ENCODE data around the gene SYTL1.
A peak's percentile ranks its signal among the peaks of the same experiment; 100 is the strongest.

The SYTL1 gene

GRCh38 chr1:27341525-27342252 is at the start of gene SYTL1:
Gene SYTL1, plus strand, starts transcription at chr1:27342022. Its CDS starts 3,313 bp downstream, at chr1:27345335.
- Histone ChIP-seq H3K4me1 (ENCODE audit: control insufficient read depth, insufficient read depth, low read length) (peaks cover 39% of the 10 kb centered on the region), H3K27ac (ENCODE audit: low read depth, low read length) (no peak within 1 kb of the TSS), H3K9ac (ENCODE audit: low read length) (peak within 1 kb of the TSS; percentile 33), H3K27me3 (ENCODE audit: control insufficient read depth, insufficient read depth, low read length) (no peaks in the 10 kb centered on the region), H3K36me3 (ENCODE audit: control insufficient read depth, insufficient read depth, low read length) (peaks cover 6% of the 10 kb centered on the region; the same call in 1 of the 2 replicates), H3K9me3 (ENCODE audit: control insufficient read depth, insufficient read depth, low read depth, low read length) (no peaks in the 10 kb centered on the region), H3K4me3 (ENCODE audit: low read depth, low read length) (peak within 1 kb of the TSS; percentile 51)

- H3K9ac ChIP-seq (ENCODE audit: low read length), result no peak overlapping the region
- peaks cover 27% of the 10 kb centered on the region for H3K36me3 ChIP-seq (ENCODE audit: control insufficient read depth, insufficient read depth, low read length)
- H3K4me1 ChIP-seq (ENCODE audit: control insufficient read depth, insufficient read depth, low read length), result no peaks in the 10 kb centered on the region; the same call in 1 of the 2 replicates
- H3K27me3 ChIP-seq (ENCODE audit: control insufficient read depth, insufficient read depth, low read length), result no peaks in the 10 kb centered on the region
- no peak overlapping the region for H3K4me3 ChIP-seq (ENCODE audit: low read depth, low read length)
- no peaks in the 10 kb centered on the region for H3K9me3 ChIP-seq (ENCODE audit: control insufficient read depth, insufficient read depth, low read depth, low read length)
- no peak overlapping the region for H3K27ac ChIP-seq (ENCODE audit: low read depth, low read length)
Measured at GRCh38 chr1:27292106-27292505, 49.7 kb upstream of the SYTL1 start.

- Histone ChIP-seq H3K4me3 (ENCODE audit: low read depth, low read length) (no peak overlapping the region), H3K9me3 (ENCODE audit: control insufficient read depth, insufficient read depth, low read depth, low read length) (no peaks in the 10 kb centered on the region), H3K27ac (ENCODE audit: low read depth, low read length) (no peak overlapping the region), H3K36me3 (ENCODE audit: control insufficient read depth, insufficient read depth, low read length) (peaks cover 26% of the 10 kb centered on the region), H3K4me1 (ENCODE audit: control insufficient read depth, insufficient read depth, low read length) (peaks cover 3% of the 10 kb centered on the region; the same call in 1 of the 2 replicates), H3K9ac (ENCODE audit: low read length) (no peak overlapping the region), H3K27me3 (ENCODE audit: control insufficient read depth, insufficient read depth, low read length) (no peaks in the 10 kb centered on the region)
Measured at GRCh38 chr1:27293915-27294314, 47.9 kb upstream of the SYTL1 start.

GRCh38 chr1:27296773-27297291 is 45.0 kb upstream of the SYTL1 start:
- Histone ChIP-seq H3K9me3 (ENCODE audit: control insufficient read depth, insufficient read depth, low read depth, low read length) (no peaks in the 10 kb centered on the region), H3K4me1 (ENCODE audit: control insufficient read depth, insufficient read depth, low read length) (peaks cover 31% of the 10 kb centered on the region), H3K27me3 (ENCODE audit: control insufficient read depth, insufficient read depth, low read length) (no peaks in the 10 kb centered on the region), H3K36me3 (ENCODE audit: control insufficient read depth, insufficient read depth, low read length) (peaks cover 19% of the 10 kb centered on the region), H3K27ac (ENCODE audit: low read depth, low read length) (no peak overlapping the region), H3K9ac (ENCODE audit: low read length) (no peak overlapping the region), H3K4me3 (ENCODE audit: low read depth, low read length) (no peak overlapping the region)

- no peak overlapping the region for H3K4me3 ChIP-seq (ENCODE audit: low read depth, low read length)
- H3K27me3 ChIP-seq (ENCODE audit: control insufficient read depth, insufficient read depth, low read length), result no peaks in the 10 kb centered on the region
- no peak overlapping the region for H3K9ac ChIP-seq (ENCODE audit: low read length)
- no peaks in the 10 kb centered on the region for H3K9me3 ChIP-seq (ENCODE audit: control insufficient read depth, insufficient read depth, low read depth, low read length)
- H3K4me1 ChIP-seq (ENCODE audit: control insufficient read depth, insufficient read depth, low read length), result peaks cover 35% of the 10 kb centered on the region
- H3K27ac ChIP-seq (ENCODE audit: low read depth, low read length), result no peak overlapping the region
- H3K36me3 ChIP-seq (ENCODE audit: control insufficient read depth, insufficient read depth, low read length), result peaks cover 16% of the 10 kb centered on the region
Measured at GRCh38 chr1:27297903-27298302, 43.9 kb upstream of the SYTL1 start.

- Histone ChIP-seq H3K4me3 (ENCODE audit: low read depth, low read length) (peak overlapping the region; percentile 0; the same call in 1 of the 2 replicates), H3K36me3 (ENCODE audit: control insufficient read depth, insufficient read depth, low read length) (peaks cover 13% of the 10 kb centered on the region), H3K9me3 (ENCODE audit: control insufficient read depth, insufficient read depth, low read depth, low read length) (no peaks in the 10 kb centered on the region), H3K9ac (ENCODE audit: low read length) (peak overlapping the region; percentile 68), H3K4me1 (ENCODE audit: control insufficient read depth, insufficient read depth, low read length) (peaks cover 35% of the 10 kb centered on the region), H3K27ac (ENCODE audit: low read depth, low read length) (peak overlapping the region; percentile 30; the same call in 1 of the 2 replicates), H3K27me3 (ENCODE audit: control insufficient read depth, insufficient read depth, low read length) (no peaks in the 10 kb centered on the region)
Measured at GRCh38 chr1:27298632-27299384, 43.0 kb upstream of the SYTL1 start.

- peak overlapping the region; percentile 0; the same call in 1 of the 2 replicates for H3K4me3 ChIP-seq (ENCODE audit: low read depth, low read length)
- H3K4me1 ChIP-seq (ENCODE audit: control insufficient read depth, insufficient read depth, low read length), result peaks cover 35% of the 10 kb centered on the region
- peaks cover 6% of the 10 kb centered on the region for H3K36me3 ChIP-seq (ENCODE audit: control insufficient read depth, insufficient read depth, low read length)
- H3K27me3 ChIP-seq (ENCODE audit: control insufficient read depth, insufficient read depth, low read length), result no peaks in the 10 kb centered on the region
- H3K9me3 ChIP-seq (ENCODE audit: control insufficient read depth, insufficient read depth, low read depth, low read length), result no peaks in the 10 kb centered on the region
- H3K27ac ChIP-seq (ENCODE audit: low read depth, low read length), result peak overlapping the region; percentile 62; the same call in 1 of the 2 replicates
- H3K9ac ChIP-seq (ENCODE audit: low read length), result peak overlapping the region; percentile 68
Measured at GRCh38 chr1:27299385-27300271, 42.2 kb upstream of the SYTL1 start.

GRCh38 chr1:27300341-27301051 is 41.3 kb upstream of the SYTL1 start:
- H3K27ac ChIP-seq (ENCODE audit: low read depth, low read length), result peak overlapping the region; percentile 62; the same call in 1 of the 2 replicates
- peaks cover 6% of the 10 kb centered on the region for H3K36me3 ChIP-seq (ENCODE audit: control insufficient read depth, insufficient read depth, low read length)
- H3K27me3 ChIP-seq (ENCODE audit: control insufficient read depth, insufficient read depth, low read length), result no peaks in the 10 kb centered on the region
- H3K9me3 ChIP-seq (ENCODE audit: control insufficient read depth, insufficient read depth, low read depth, low read length), result no peaks in the 10 kb centered on the region
- H3K9ac ChIP-seq (ENCODE audit: low read length), result peak overlapping the region; percentile 64
- no peak overlapping the region for H3K4me3 ChIP-seq (ENCODE audit: low read depth, low read length)
- peaks cover 35% of the 10 kb centered on the region for H3K4me1 ChIP-seq (ENCODE audit: control insufficient read depth, insufficient read depth, low read length)

- Histone ChIP-seq H3K4me3 (ENCODE audit: low read depth, low read length) (no peak overlapping the region), H3K9me3 (ENCODE audit: control insufficient read depth, insufficient read depth, low read depth, low read length) (no peaks in the 10 kb centered on the region), H3K9ac (ENCODE audit: low read length) (peak overlapping the region; percentile 12), H3K27ac (ENCODE audit: low read depth, low read length) (no peak overlapping the region; the same call in 1 of the 2 replicates), H3K4me1 (ENCODE audit: control insufficient read depth, insufficient read depth, low read length) (peaks cover 35% of the 10 kb centered on the region), H3K36me3 (ENCODE audit: control insufficient read depth, insufficient read depth, low read length) (peaks cover 6% of the 10 kb centered on the region), H3K27me3 (ENCODE audit: control insufficient read depth, insufficient read depth, low read length) (no peaks in the 10 kb centered on the region)
Measured at GRCh38 chr1:27301052-27301422, 40.8 kb upstream of the SYTL1 start.

GRCh38 chr1:27301582-27302199 is 40.1 kb upstream of the SYTL1 start:
- no peak overlapping the region for H3K27ac ChIP-seq (ENCODE audit: low read depth, low read length)
- peaks cover 39% of the 10 kb centered on the region for H3K4me1 ChIP-seq (ENCODE audit: control insufficient read depth, insufficient read depth, low read length)
- H3K9me3 ChIP-seq (ENCODE audit: control insufficient read depth, insufficient read depth, low read depth, low read length), result no peaks in the 10 kb centered on the region
- peaks cover 6% of the 10 kb centered on the region for H3K36me3 ChIP-seq (ENCODE audit: control insufficient read depth, insufficient read depth, low read length)
- H3K9ac ChIP-seq (ENCODE audit: low read length), result no peak overlapping the region
- no peaks in the 10 kb centered on the region for H3K27me3 ChIP-seq (ENCODE audit: control insufficient read depth, insufficient read depth, low read length)
- no peak overlapping the region for H3K4me3 ChIP-seq (ENCODE audit: low read depth, low read length)

Data from HUES6 (cell line).